ENCODE results near the gene OTULIN.

OTULIN gene

DNA sequence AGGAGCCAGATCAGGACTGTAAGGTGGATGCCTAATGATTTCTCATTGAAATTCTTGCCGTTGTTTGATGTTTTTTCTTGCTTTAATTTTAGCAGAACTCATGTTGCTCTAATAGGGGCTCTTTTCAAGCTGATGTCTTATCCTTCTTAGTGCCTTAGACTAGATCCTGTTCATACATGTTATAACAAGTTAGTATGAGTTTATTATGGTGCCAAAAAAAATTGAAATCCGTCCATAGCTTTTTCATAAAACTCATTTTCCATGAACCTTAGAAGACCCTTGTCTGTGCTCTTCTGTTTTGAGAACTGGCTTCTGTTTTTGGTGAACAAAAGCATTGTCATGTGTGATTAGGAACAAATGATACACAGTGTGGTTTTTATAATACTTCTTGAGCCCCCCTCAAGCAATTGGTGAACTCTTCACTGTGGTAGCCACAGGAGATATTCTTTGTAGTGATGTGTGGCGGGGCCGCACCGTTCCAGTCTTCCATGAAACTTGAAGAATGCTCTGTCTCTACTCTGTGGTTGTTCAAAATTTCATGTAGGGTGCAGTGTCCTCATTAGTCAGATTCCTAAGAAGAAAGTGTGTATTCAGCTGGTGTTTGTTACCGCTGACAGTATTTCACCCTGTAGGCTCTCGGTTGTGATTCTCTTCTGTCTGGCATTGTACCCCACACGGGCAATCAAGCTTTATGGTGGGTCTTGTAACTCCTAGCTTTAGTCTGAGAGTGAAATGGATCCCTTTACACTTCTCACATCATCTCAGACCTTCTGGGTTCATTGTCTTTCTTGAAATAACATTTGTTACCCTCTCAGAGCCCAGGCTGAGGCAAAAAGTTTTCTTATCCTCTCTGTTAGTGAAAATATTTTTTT is 10.7 kb downstream of the OTULIN start:
- H3K79me2 ChIP-seq (ENCODE audit: insufficient read depth, low read depth): peaks cover 64% of the 10 kb centered on the region
- no peaks in the 10 kb centered on the region for H3K27me3 ChIP-seq (ENCODE audit: insufficient read depth, low read depth)
- no peaks in the 10 kb centered on the region for H4K20me1 ChIP-seq (ENCODE audit: insufficient read depth)
- no peak overlapping the region for H3K4me3 ChIP-seq (IDR thresholded peaks at IDR 0.05; ENCODE audit: insufficient read depth, low read depth, low read length)
- H3K4me2 ChIP-seq: no peak overlapping the region
- H2AFZ ChIP-seq (ENCODE audit: low read depth): no peak overlapping the region
- TF ChIP-seq CTCF (conservative IDR thresholded peaks at IDR 0.05; ENCODE audit: low read depth, low read length): no peak
- H3K4me1 ChIP-seq (ENCODE audit: low read depth, poor library complexity, severe bottlenecking): peaks cover 26% of the 10 kb centered on the region
- H3K27ac ChIP-seq: no peak overlapping the region
- no peak overlapping the region for H3K9ac ChIP-seq
- no peaks in the 10 kb centered on the region for H3K36me3 ChIP-seq (ENCODE audit: insufficient read depth)

DNA sequence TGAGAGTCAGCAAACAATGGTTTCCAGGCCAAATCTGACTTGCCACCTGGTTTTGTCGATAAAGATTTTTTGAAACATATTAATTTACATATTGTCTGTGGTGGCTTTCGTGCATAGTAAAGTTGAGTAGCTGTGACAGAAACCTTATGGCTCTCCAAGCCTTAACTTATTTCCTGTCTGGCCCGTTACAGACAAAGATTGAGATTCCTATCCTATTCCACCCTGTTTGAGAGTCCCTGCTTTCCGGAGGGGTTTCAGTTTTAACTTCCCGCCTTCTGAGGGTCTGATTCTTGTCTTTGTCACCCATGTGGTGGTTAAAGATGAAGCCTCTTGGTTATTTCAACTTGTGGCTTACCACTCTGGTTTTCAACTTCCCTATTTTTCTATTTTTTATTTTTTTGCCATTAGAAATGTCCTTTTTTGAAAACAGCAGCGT is 11.4 kb downstream of the OTULIN start:
- H4K20me1 ChIP-seq (ENCODE audit: insufficient read depth): no peaks in the 10 kb centered on the region
- H2AFZ ChIP-seq (ENCODE audit: low read depth): no peak overlapping the region
- H3K36me3 ChIP-seq (ENCODE audit: insufficient read depth): no peaks in the 10 kb centered on the region; the same call in 1 of the 2 replicates
- H3K79me2 ChIP-seq (ENCODE audit: insufficient read depth, low read depth): peaks cover 58% of the 10 kb centered on the region
- H3K9ac ChIP-seq: no peak overlapping the region
- H3K4me1 ChIP-seq (ENCODE audit: low read depth, poor library complexity, severe bottlenecking): peaks cover 20% of the 10 kb centered on the region
- no peak overlapping the region for H3K4me2 ChIP-seq
- H3K4me3 ChIP-seq (IDR thresholded peaks at IDR 0.05; ENCODE audit: insufficient read depth, low read depth, low read length): no peak overlapping the region
- H3K27ac ChIP-seq: no peak overlapping the region
- no peaks in the 10 kb centered on the region for H3K27me3 ChIP-seq (ENCODE audit: insufficient read depth, low read depth)
- no peak for TF ChIP-seq CTCF (conservative IDR thresholded peaks at IDR 0.05; ENCODE audit: low read depth, low read length)

GRCh38 chr5:14676320-14676719 is 11.8 kb downstream of the OTULIN start:
- H3K36me3 ChIP-seq (ENCODE audit: insufficient read depth): no peaks in the 10 kb centered on the region; the same call in 1 of the 2 replicates
- TF ChIP-seq CTCF (conservative IDR thresholded peaks at IDR 0.05; ENCODE audit: low read depth, low read length): no peak
- H3K4me3 ChIP-seq (IDR thresholded peaks at IDR 0.05; ENCODE audit: insufficient read depth, low read depth, low read length): no peak overlapping the region
- H3K79me2 ChIP-seq (ENCODE audit: insufficient read depth, low read depth): peaks cover 53% of the 10 kb centered on the region
- no peaks in the 10 kb centered on the region for H4K20me1 ChIP-seq (ENCODE audit: insufficient read depth)
- H3K27me3 ChIP-seq (ENCODE audit: insufficient read depth, low read depth): no peaks in the 10 kb centered on the region
- H3K9ac ChIP-seq: no peak overlapping the region
- H3K27ac ChIP-seq: no peak overlapping the region
- no peak overlapping the region for H3K4me2 ChIP-seq
- H3K4me1 ChIP-seq (ENCODE audit: low read depth, poor library complexity, severe bottlenecking): peaks cover 15% of the 10 kb centered on the region
- H2AFZ ChIP-seq (ENCODE audit: low read depth): no peak overlapping the region

- Histone ChIP-seq H4K20me1 (ENCODE audit: insufficient read depth) (no peaks in the 10 kb centered on the region), H2AFZ (ENCODE audit: low read depth) (no peak overlapping the region), H3K27ac (no peak overlapping the region), H3K27me3 (ENCODE audit: insufficient read depth, low read depth) (no peaks in the 10 kb centered on the region), H3K4me1 (ENCODE audit: low read depth, poor library complexity, severe bottlenecking) (no peaks in the 10 kb centered on the region), H3K36me3 (ENCODE audit: insufficient read depth) (no peaks in the 10 kb centered on the region; the same call in 1 of the 2 replicates), H3K4me2 (no peak overlapping the region), H3K79me2 (ENCODE audit: insufficient read depth, low read depth) (peaks cover 29% of the 10 kb centered on the region; the same call in 1 of the 2 replicates), H3K4me3 (IDR thresholded peaks at IDR 0.05; ENCODE audit: insufficient read depth, low read depth, low read length) (no peak overlapping the region), H3K9ac (no peak overlapping the region)
- TF ChIP-seq CTCF (conservative IDR thresholded peaks at IDR 0.05; ENCODE audit: low read depth, low read length): no peak
Observed at GRCh38 chr5:14678773-14679334, 14.3 kb downstream of the OTULIN start.

Measured in KMS-11 (cell line).